ENCODE data around the gene DPYSL3. TPM values are rescaled to one million over a fixed set of nuclear protein-coding genes. Genes with fewer than 3 reads are reported as not detected.

DPYSL3 gene
- polyA plus RNA-seq, 1 donor from 2014 or later: 689 TPM

- Histone ChIP-seq H3K4me3 (ENCODE audit: low read length) (no peak overlapping the region), H3K9me2 (ENCODE audit: insufficient read depth, low read length) (no peaks in the 10 kb centered on the region), H2AFZ (ENCODE audit: low read depth, low read length) (no peak overlapping the region), H3F3A (ENCODE audit: insufficient read depth, low read length, poor library complexity, severe bottlenecking) (no peaks in the 10 kb centered on the region), H3K79me2 (replicated peaks; ENCODE audit: insufficient read depth, low read length) (no peaks in the 10 kb centered on the region), H3K4me2 (ENCODE audit: low read length) (no peak overlapping the region), H3K27ac (ENCODE audit: low read length) (no peak overlapping the region), H3K36me3 (ENCODE audit: insufficient read depth, low read length) (no peaks in the 10 kb centered on the region), H3K27me3 (ENCODE audit: insufficient read depth, low read depth, low read length) (no peaks in the 10 kb centered on the region), H3K9ac (ENCODE audit: low read length) (no peak overlapping the region), H4K20me1 (ENCODE audit: insufficient read depth) (no peaks in the 10 kb centered on the region), H3K9me3 (ENCODE audit: low read length) (no peaks in the 10 kb centered on the region)
- TF ChIP-seq TAF1 (IDR thresholded peaks at IDR 0.05; ENCODE audit: low read depth): no peak
- no peak for TF ChIP-seq RAD21 (conservative IDR thresholded peaks at IDR 0.05)
- no peak for TF ChIP-seq SMC3 (conservative IDR thresholded peaks at IDR 0.05; ENCODE audit: poor library complexity)
- TF ChIP-seq EP300 (conservative IDR thresholded peaks at IDR 0.05; ENCODE audit: poor library complexity, severe bottlenecking): no peak
- TF ChIP-seq POLR2AphosphoS5 (IDR thresholded peaks at IDR 0.05): no peak
- TF ChIP-seq CTCF (IDR thresholded peaks at IDR 0.05; ENCODE audit: poor library complexity, severe bottlenecking): no peak
- TF ChIP-seq MXI1 (conservative IDR thresholded peaks at IDR 0.05; ENCODE audit: poor library complexity, severe bottlenecking): no peak
- no peak for TF ChIP-seq EZH2 (IDR thresholded peaks at IDR 0.05; ENCODE audit: borderline replicate concordance, insufficient read depth, low read length, poor library complexity, severe bottlenecking)
- TF ChIP-seq REST (IDR thresholded peaks at IDR 0.05; ENCODE audit: borderline replicate concordance): no peak
Measured at GRCh38 chr5:147465747-147466146, 44.1 kb downstream of the DPYSL3 start.

- peaks cover 3% of the 10 kb centered on the region for H3K79me2 ChIP-seq (replicated peaks; ENCODE audit: insufficient read depth, low read length)
- no peak overlapping the region for H3K4me3 ChIP-seq (ENCODE audit: low read length)
- H3F3A ChIP-seq (ENCODE audit: insufficient read depth, low read length, poor library complexity, severe bottlenecking): no peaks in the 10 kb centered on the region
- H3K27me3 ChIP-seq (ENCODE audit: insufficient read depth, low read depth, low read length): no peaks in the 10 kb centered on the region
- H3K9me3 ChIP-seq (ENCODE audit: low read length): no peaks in the 10 kb centered on the region
- H4K20me1 ChIP-seq (ENCODE audit: insufficient read depth): no peaks in the 10 kb centered on the region
- no peaks in the 10 kb centered on the region for H3K36me3 ChIP-seq (ENCODE audit: insufficient read depth, low read length)
- H2AFZ ChIP-seq (ENCODE audit: low read depth, low read length): no peak overlapping the region
- H3K4me2 ChIP-seq (ENCODE audit: low read length): no peak overlapping the region
- TF ChIP-seq SMC3 (conservative IDR thresholded peaks at IDR 0.05; ENCODE audit: poor library complexity) (peak; percentile 18), CTCF (IDR thresholded peaks at IDR 0.05; ENCODE audit: poor library complexity, severe bottlenecking) (peak; percentile 31), EP300 (conservative IDR thresholded peaks at IDR 0.05; ENCODE audit: poor library complexity, severe bottlenecking) (no peak)
- H3K9me2 ChIP-seq (ENCODE audit: insufficient read depth, low read length): no peaks in the 10 kb centered on the region
- no peak overlapping the region for H3K27ac ChIP-seq (ENCODE audit: low read length)
- H3K9ac ChIP-seq (ENCODE audit: low read length): no peak overlapping the region
Measured at GRCh38 chr5:147464211-147464610, 45.7 kb downstream of the DPYSL3 start.
